Heart right ventricle (tissue), 16 donors: Measurements from ENCODE around the gene ENSA. TPM values are rescaled to one million over a fixed set of nuclear protein-coding genes. Genes with fewer than 3 reads are reported as not detected.

Experiments used
- ATAC-seq, 8 donors: fragments of 200-7000 bp; cut with Tn5 transposase; one replicate each; pipeline ENCODE4 v1.9.1; 2020; ENCODE audit warnings: mild to moderate bottlenecking in 8 of 8, moderate library complexity in 8 of 8, moderate number of reproducible peaks in 1 of 8
- DNase-seq, 2 donors: peaks; one replicate each; pipeline ENCODE4 v3.0.0-alpha.2; 2020
- H3K27ac ChIP-seq, 10 donors: fragments of 200-600 bp; sonication (generic) in 2 of 10; one replicate each; pipeline versions ENCODE4 v1.5.0 to v1.8.0; 2020 to 2022; ENCODE audit warnings: mild to moderate bottlenecking in 3 of 10
- H3K27me3 ChIP-seq, 7 donors: fragments of 200-600 bp; one replicate each; pipeline ENCODE4 v1.8.0; 2021 to 2022; ENCODE audit warnings: mild to moderate bottlenecking in 2 of 7
- H3K36me3 ChIP-seq, 9 donors: fragments of 200-600 bp; sonication (generic) in 1 of 9; one replicate each; pipeline versions ENCODE4 v1.5.0 to v1.8.0; 2020 to 2022; ENCODE audit warnings: mild to moderate bottlenecking in 2 of 9
- H3K4me1 ChIP-seq, 9 donors: fragments of 200-600 bp; sonication (generic) in 1 of 9; one replicate each; pipeline versions ENCODE4 v1.5.0 to v1.8.0; 2020 to 2022; ENCODE audit warnings: mild to moderate bottlenecking in 4 of 9
- H3K4me3 ChIP-seq, 10 donors: fragments of 200-600 bp; sonication (generic) in 2 of 10; one replicate each; pipeline versions ENCODE4 v1.5.0 to v1.8.0; 2020 to 2022; ENCODE audit warnings: mild to moderate bottlenecking in 7 of 10, moderate library complexity in 2 of 10
- H3K9me3 ChIP-seq, 11 donors: fragments of 200-600 bp in 10 of 11; sonication (generic) in 2 of 11; one replicate each; pipeline versions ENCODE4 v1.5.0 to v1.8.0; 2013 to 2022; ENCODE audit warnings: mild to moderate bottlenecking in 2 of 11, control low read depth in 1 of 11, moderate library complexity in 1 of 11
- WGBS, 2 donors: extraction: QIAGEN DNeasy Blood & Tissue Kit; methylation state at CpG; one replicate each; pipeline ENCODE4 v1.1.7; 2013; ENCODE audit warnings: inconsistent platforms in 1 of 2; 5-methylcytosine and 5-hydroxymethylcytosine counted together
- intact Hi-C, 10 donors: fragments of 100-400 bp; cut with DNase I; formaldehyde crosslinking; loops; one replicate each; pipeline versions ENCODE4 v1.11.1 to v1.14.2; 2022
- polyA plus RNA-seq, 2 donors: library from polyadenylated mRNA; stranded (reverse); fragments of 200-250 nt; gene quantifications; one replicate each; pipeline ENCODE4 v1.2.3, GENCODE V29; 2013
- total RNA-seq, 10 donors: library from RNA; stranded (reverse); fragmentation: NEBNext Ultra II Directional in 3 of 10; extraction: Animal tissue kit (Norgen Biotek cat#: 25700) in 3 of 10; gene quantifications; one replicate each; pipeline versions ENCODE4 v1.2.1 to v1.2.4, GENCODE V29; 2021 to 2023
- TF ChIP-seq, protein P1 (sequence below), 9 donors: fragments of 200-600 bp; sonication (generic) in 2 of 9; IDR thresholded peaks; one replicate each; pipeline versions ENCODE4 v1.5.0 to v1.8.0; 2021 to 2022; ENCODE audit warnings: antibody characterized with exemption in 9 of 9, mild to moderate bottlenecking in 5 of 9, moderate library complexity in 1 of 9
- donor health status: Arrhythmogenic right ventricular cardiomyopathy.
- donor health status: ischemic (EF 13 %, LVEDD 7.1; RV severe dilation, severe dysfunction).
- donor health status: healthy with polysubstance abuse.
- donor health status: DM: no; HTN: yes; CAD: no.
- donor health status: DM: no; HTN: no; CAD: no.
- donor health status: ischemic (EF 25% LVEDD 6.9; RV normal size, moderate dysfunction).
- donor health status: ischemic (EF 25% LVEDD 5.7; RV mildly dilated, moderate dysfunction).
- donor health status: healthy.
- donor health status: DM: yes; HTN: yes; CAD: no.
- donor health status: Ischemic cardiomyopathy.
- donor health status: ischemic (EF 35%, LVEDD 5.7; RV mildly dilated, moderate dysfunction).
- donor health status: nonischemic (EF 11% LVEDD 7.7; RV severe dilation, severe dysfunction).
- donor health status: DM: yes; HTN: yes; CAD: no.
- donor health status: PGD.
- donor health status: ischemic (EF 29% LVEDD 5.4; RV normal size, mild dysfunction).
- donor health status: nonischemic (EF 23%, LVEDD 6.1; RV moderate dilation, normal function).

The ENSA gene
- total and polyA plus RNA-seq, 12 donors = 66.7 to 148 (median 129) TPM

DNA sequence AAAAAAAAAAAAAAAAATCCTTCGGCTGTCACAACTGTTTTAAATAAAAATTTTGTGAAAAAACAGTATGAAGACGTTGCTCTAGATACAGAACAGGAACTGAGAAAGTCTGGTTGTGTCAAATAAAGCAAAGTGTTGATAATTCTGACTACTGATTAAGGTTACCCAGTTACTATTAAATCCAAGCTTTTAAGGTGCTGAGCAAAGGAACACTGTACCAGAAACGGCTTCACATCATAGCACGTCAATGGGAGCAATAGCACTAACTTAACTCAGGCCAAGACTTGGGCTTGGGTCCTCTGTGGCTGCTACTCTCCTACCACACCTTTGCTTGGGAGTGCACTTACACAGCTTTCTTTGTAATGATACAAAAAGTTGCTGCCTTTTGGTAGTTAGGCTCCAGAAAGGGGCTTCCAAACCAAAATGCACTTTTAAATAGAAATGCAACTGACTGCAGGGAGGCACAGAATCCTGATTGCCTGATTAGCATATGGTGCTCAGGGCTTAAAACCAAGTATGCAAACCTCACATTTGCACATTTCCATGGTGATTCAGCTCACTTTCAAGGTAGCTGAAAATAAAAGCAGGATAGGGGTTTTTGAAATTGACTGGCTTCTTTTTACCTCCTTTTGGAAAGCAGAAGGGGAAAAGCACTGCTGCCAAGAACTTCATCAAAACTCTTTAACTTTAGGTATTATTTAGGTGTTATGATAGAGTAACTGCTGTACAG lies 56.3 kb downstream of the ENSA start:
- Histone ChIP-seq H3K9me3 (no peaks in the 10 kb centered on the region), H3K27ac (peak overlapping the region; percentile 15 to 100 (median 100)), H3K27me3 (no peaks in the 10 kb centered on the region), H3K36me3 (peaks cover 0 to 88% (median 44%) of the 10 kb centered on the region in 9 donors), H3K4me1 (peaks cover 23 to 84% (median 76%) of the 10 kb centered on the region in 9 donors), H3K4me3 (peak overlapping the region in 6 of 10 donors; percentile 16 to 98 (median 87))
- intact Hi-C loops = no loop called here
- TF ChIP-seq, protein P1, sequence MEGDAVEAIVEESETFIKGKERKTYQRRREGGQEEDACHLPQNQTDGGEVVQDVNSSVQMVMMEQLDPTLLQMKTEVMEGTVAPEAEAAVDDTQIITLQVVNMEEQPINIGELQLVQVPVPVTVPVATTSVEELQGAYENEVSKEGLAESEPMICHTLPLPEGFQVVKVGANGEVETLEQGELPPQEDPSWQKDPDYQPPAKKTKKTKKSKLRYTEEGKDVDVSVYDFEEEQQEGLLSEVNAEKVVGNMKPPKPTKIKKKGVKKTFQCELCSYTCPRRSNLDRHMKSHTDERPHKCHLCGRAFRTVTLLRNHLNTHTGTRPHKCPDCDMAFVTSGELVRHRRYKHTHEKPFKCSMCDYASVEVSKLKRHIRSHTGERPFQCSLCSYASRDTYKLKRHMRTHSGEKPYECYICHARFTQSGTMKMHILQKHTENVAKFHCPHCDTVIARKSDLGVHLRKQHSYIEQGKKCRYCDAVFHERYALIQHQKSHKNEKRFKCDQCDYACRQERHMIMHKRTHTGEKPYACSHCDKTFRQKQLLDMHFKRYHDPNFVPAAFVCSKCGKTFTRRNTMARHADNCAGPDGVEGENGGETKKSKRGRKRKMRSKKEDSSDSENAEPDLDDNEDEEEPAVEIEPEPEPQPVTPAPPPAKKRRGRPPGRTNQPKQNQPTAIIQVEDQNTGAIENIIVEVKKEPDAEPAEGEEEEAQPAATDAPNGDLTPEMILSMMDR (IDR thresholded peaks at IDR 0.05) = no peak
- ATAC-seq (no peak), DNase-seq (no peak)
- 38 to 52% methylated on average over 4 of the region's 4 CpGs for WGBS, 2 donors

Other genes starting within 250 kb of the ENSA start
- 10 to 100 TPM; 25.1 to 44.4 (median 37.0) TPM for gene TARS2, start 142.2 kb downstream of the ENSA start, total RNA-seq
- gene TARS2, start 142.2 kb downstream of the ENSA start, polyA plus RNA-seq = 10 to 100 TPM; 19.1 to 27.4 TPM
- 10 to 100 TPM in 8 of 10 donors, 1 to 10 TPM in 2; 5.8 to 26.3 (median 12.8) TPM for gene ECM1, start 121.5 kb downstream of the ENSA start, total RNA-seq
- 10 to 100 TPM; 24.7 to 28.2 TPM for gene ECM1, start 121.5 kb downstream of the ENSA start, polyA plus RNA-seq
- gene FALEC, start 113.9 kb downstream of the ENSA start, total RNA-seq = under 1 TPM in 2 of 10 donors, not detected in 8; 0.46 to 0.60 TPM
- not detected for gene FALEC, start 113.9 kb downstream of the ENSA start, polyA plus RNA-seq
- gene ADAMTSL4, start 80.2 kb downstream of the ENSA start, total RNA-seq = 10 to 100 TPM; 22.2 to 86.5 (median 40.7) TPM
- 10 to 100 TPM; 46.6 to 71.4 TPM for gene ADAMTSL4, start 80.2 kb downstream of the ENSA start, polyA plus RNA-seq
- gene MCL1, start 50.0 kb downstream of the ENSA start, total RNA-seq = 100 to 1,000 TPM in 8 of 10 donors, 10 to 100 TPM in 2; 76.4 to 155 (median 122) TPM
- gene MCL1, start 50.0 kb downstream of the ENSA start, polyA plus RNA-seq = 10 to 100 TPM; 54.3 to 77.7 TPM
- 10 to 100 TPM; 10.9 to 17.8 (median 15.4) TPM for gene GOLPH3L, start 67.5 kb upstream of the ENSA start, total RNA-seq
- 1 to 10 TPM; 7.6 to 8.6 TPM for gene GOLPH3L, start 67.5 kb upstream of the ENSA start, polyA plus RNA-seq
- under 1 TPM in 2 of 10 donors, not detected in 8; 0.23 to 0.33 TPM for gene HORMAD1, start 91.3 kb upstream of the ENSA start, total RNA-seq
- gene HORMAD1, start 91.3 kb upstream of the ENSA start, polyA plus RNA-seq = not detected
- 100 to 1,000 TPM in 1 of 10 donors, 10 to 100 TPM in 9; 11.9 to 201 (median 18.2) TPM for gene CTSS, start 136.2 kb upstream of the ENSA start, total RNA-seq
- gene CTSS, start 136.2 kb upstream of the ENSA start, polyA plus RNA-seq = 1 to 10 TPM; 6.5 to 8.7 TPM
- gene CTSK, start 178.6 kb upstream of the ENSA start, total RNA-seq = 10 to 100 TPM in 1 of 10 donors, 1 to 10 TPM in 9; 2.1 to 10.1 (median 6.6) TPM
- gene CTSK, start 178.6 kb upstream of the ENSA start, polyA plus RNA-seq = 1 to 10 TPM; 2.6 to 4.9 TPM
- 10 to 100 TPM; 30.4 to 38.3 (median 33.3) TPM for gene ARNT, start 247.0 kb upstream of the ENSA start, total RNA-seq
- 10 to 100 TPM; 10.4 to 16.3 TPM for gene ARNT, start 247.0 kb upstream of the ENSA start, polyA plus RNA-seq